Kidney (tissue), 14 donors: Measurements from ENCODE around the gene TANC1. TPM values are rescaled to one million over a fixed set of nuclear protein-coding genes. Genes with fewer than 3 reads are reported as not detected.

Experiments
- DNase-seq, 5 donors: peaks; one replicate each; pipeline ENCODE4 v3.0.0-alpha.2; 2013 to 2020
- FAIRE-seq: peaks from 2 replicates; lab custom pipeline; 2012; peaks lifted over from hg19 to GRCh38; lab: Jason Lieb, UNC
- H3K27ac ChIP-seq, 2 donors: one replicate each; pipeline ENCODE4 v1.7.0; 2013; ENCODE audit warnings: low read depth in 2 of 2, low read length in 2 of 2, inconsistent platforms in 1 of 2
- H3K27me3 ChIP-seq: one replicate; pipeline ENCODE4 v1.7.1; 2013; ENCODE audit warnings: low read length, inconsistent platforms; ENCODE audit not compliant: control insufficient read depth, insufficient read depth
- H3K36me3 ChIP-seq, 3 donors: one replicate each; pipeline versions ENCODE4 v1.7.0 to v1.7.1; 2013; ENCODE audit warnings: low read length in 3 of 3, control low read depth in 1 of 3, inconsistent platforms in 1 of 3; ENCODE audit not compliant: insufficient read depth in 3 of 3, control insufficient read depth in 2 of 3
- H3K4me1 ChIP-seq, 3 donors: one replicate each; pipeline versions ENCODE4 v1.7.0 to v1.7.1; 2013; ENCODE audit warnings: low read length in 3 of 3, inconsistent platforms in 1 of 3, low read depth in 1 of 3; ENCODE audit not compliant: control insufficient read depth in 2 of 3, insufficient read depth in 2 of 3
- H3K4me3 ChIP-seq, 3 donors: one replicate each; pipeline versions ENCODE4 v1.7.0 to v1.8.1; 2013; ENCODE audit warnings: low read length in 3 of 3, control low read depth in 1 of 3, inconsistent platforms in 1 of 3
- H3K9ac ChIP-seq, 3 donors: one replicate each; pipeline versions ENCODE4 v1.7.0 to v1.7.1; 2013; ENCODE audit warnings: low read length in 3 of 3, control low read depth in 1 of 3, inconsistent platforms in 1 of 3
- H3K9me3 ChIP-seq, 3 donors: one replicate each; pipeline versions ENCODE4 v1.7.0 to v1.7.1; 2013; ENCODE audit warnings: low read length in 3 of 3, control low read depth in 1 of 3, inconsistent platforms in 1 of 3; ENCODE audit not compliant: control insufficient read depth in 2 of 3, insufficient read depth in 1 of 3
- CTCF ChIP-seq: IDR thresholded peaks from 3 replicates; pipeline ENCODE4 v1.5.1; 2012; ENCODE audit warnings: mild to moderate bottlenecking, moderate library complexity, borderline replicate concordance; ENCODE audit not compliant: insufficient read depth; ENCODE audit errors: extremely low read depth
- intact Hi-C: fragments of 100-400 bp; cut with DNase I; formaldehyde crosslinking; loops from one replicate; pipeline ENCODE4 v1.11.1; 2022
- polyA plus RNA-seq: library from polyadenylated mRNA; stranded (reverse); fragments of 350-450 nt; fragmentation: Illumina TruSeq; extraction: RNeasy Lipid Tissue Mini Kit (QIAGEN cat#74804); gene quantifications from one replicate; pipeline ENCODE4 v1.2.3, GENCODE V29; 2014; ENCODE audit warnings: low read depth, low replicate concordance; ENCODE audit not compliant: insufficient read depth
- total RNA-seq: library from RNA; stranded (reverse); fragmentation: NEBNext Ultra II Directional; extraction: Animal tissue kit (Norgen Biotek cat#: 25700); gene quantifications from one replicate; pipeline ENCODE4 v1.2.1, GENCODE V29; 2021
- donor health status: control.
- donor health status: control.
- donor health status: control.
- donor health status: control.
- donor health status: control.
- donor health status: DM: yes; HTN: yes; CAD: no.
- donor health status: Normal renal cell carcinoma (clear cell type).

The TANC1 gene
- total and polyA plus RNA-seq, 2 donors from 2014 or later = 9.2 to 39.0 TPM

GRCh38 chr2:159051133-159051532 lies 82.7 kb downstream of the TANC1 start:
- Histone ChIP-seq H3K9ac (no peak overlapping the region), H3K4me1 (peaks cover 0 to 9% (median 3%) of the 10 kb centered on the region in 3 donors), H3K4me3 (no peak overlapping the region), H3K9me3 (no peaks in the 10 kb centered on the region), H3K27ac (no peak overlapping the region), H3K36me3 (no peaks in the 10 kb centered on the region), H3K27me3 (no peaks in the 10 kb centered on the region)
- no peak for FAIRE-seq
- DNase-seq = no peak
- intact Hi-C loops = no loop called here
- TF ChIP-seq CTCF = no peak

- no peak overlapping the region for H3K27ac ChIP-seq
- H3K4me3 ChIP-seq = no peak overlapping the region
- no peak for TF ChIP-seq CTCF
- H3K4me1 ChIP-seq = peaks cover 0 to 9% (median 3%) of the 10 kb centered on the region in 3 donors
- no peak overlapping the region for H3K9ac ChIP-seq
- no peak for FAIRE-seq
- intact Hi-C loops = no loop called here
- no peaks in the 10 kb centered on the region for H3K9me3 ChIP-seq
- DNase-seq = no peak
- no peaks in the 10 kb centered on the region for H3K27me3 ChIP-seq
- H3K36me3 ChIP-seq = no peaks in the 10 kb centered on the region
These were observed 83.2 kb downstream of the TANC1 start for GRCh38 chr2:159051661-159052060.

GRCh38 chr2:159052157-159052601 lies 83.7 kb downstream of the TANC1 start:
- no peaks in the 10 kb centered on the region for H3K9me3 ChIP-seq
- H3K36me3 ChIP-seq = no peaks in the 10 kb centered on the region
- H3K9ac ChIP-seq = no peak overlapping the region
- H3K27me3 ChIP-seq = no peaks in the 10 kb centered on the region
- intact Hi-C loops = no loop called here
- no peak for DNase-seq
- H3K4me3 ChIP-seq = no peak overlapping the region
- H3K27ac ChIP-seq = no peak overlapping the region
- no peak for FAIRE-seq
- TF ChIP-seq CTCF = no peak
- H3K4me1 ChIP-seq = peaks cover 0 to 9% (median 3%) of the 10 kb centered on the region in 3 donors
